ENCODE results near the gene CNTNAP2.
A peak's percentile ranks its signal among the peaks of the same experiment; 100 is the strongest.

CNTNAP2 gene

DNA sequence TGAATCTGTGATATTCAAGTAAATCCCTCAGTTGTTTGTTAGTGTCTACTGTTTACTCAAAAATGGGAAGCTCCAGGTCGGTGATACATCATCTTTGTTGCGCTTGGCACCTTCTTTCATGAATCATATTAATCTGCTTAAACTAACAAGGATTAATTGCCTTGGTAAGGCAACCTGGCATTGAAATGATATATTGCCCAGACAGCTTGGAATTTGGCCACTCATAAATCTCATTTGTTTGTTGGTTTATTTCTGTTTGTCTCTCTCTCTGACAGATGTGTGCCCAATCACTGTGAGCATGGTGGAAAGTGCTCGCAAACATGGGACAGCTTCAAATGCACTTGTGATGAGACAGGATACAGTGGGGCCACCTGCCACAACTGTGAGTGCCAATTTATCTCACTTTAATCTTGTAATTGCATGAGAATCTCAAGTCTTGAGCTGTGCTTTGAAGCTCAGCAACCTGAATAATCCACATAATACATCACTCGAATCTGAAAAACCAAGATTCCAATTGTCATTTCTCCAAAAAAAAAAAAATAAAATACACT, 1369.1 kb downstream of the CNTNAP2 start:
- DNase-seq (ENCODE audit: low spot score): no peak

DNA sequence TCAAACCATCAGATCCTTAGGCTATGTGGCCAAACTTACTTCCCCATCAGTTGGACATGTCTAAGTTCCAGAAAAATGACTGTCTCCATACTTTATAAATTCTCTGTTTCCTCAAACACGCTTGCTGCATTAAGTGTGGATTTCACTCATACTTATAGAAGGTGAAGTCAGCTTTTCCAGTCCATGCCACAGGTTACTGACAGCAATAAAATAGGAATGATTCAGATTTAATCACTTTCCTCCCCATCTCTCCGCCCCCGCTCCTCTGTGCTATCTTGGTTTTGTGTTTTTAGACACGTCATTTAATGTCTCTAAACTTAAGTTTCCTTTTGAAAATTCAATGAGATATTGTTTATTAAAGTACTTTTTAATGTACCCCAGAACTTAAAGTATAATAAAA, 1376.0 kb downstream of the CNTNAP2 start:
- DNase-seq (ENCODE audit: low spot score): peak; percentile 50

DNA sequence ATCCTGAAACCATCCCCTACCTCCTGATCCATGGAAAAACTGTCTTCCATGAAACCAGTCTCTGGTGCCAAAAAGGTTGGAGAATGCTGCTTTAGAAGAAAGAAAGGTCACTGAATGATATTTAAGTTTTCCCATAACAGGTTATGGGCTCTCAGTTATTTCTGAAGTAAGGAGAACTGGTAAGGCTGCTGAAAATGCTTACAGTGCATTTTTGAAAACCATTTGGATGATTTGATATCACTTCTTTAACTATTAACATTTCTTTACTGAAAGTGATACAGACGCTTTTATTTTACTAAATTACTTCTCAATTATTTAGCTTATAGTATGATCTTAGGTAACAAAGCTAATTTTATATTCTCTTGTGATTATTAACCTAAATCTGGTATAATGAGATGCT, 1379.6 kb downstream of the CNTNAP2 start:
- no peak for DNase-seq (ENCODE audit: low spot score)

DNA sequence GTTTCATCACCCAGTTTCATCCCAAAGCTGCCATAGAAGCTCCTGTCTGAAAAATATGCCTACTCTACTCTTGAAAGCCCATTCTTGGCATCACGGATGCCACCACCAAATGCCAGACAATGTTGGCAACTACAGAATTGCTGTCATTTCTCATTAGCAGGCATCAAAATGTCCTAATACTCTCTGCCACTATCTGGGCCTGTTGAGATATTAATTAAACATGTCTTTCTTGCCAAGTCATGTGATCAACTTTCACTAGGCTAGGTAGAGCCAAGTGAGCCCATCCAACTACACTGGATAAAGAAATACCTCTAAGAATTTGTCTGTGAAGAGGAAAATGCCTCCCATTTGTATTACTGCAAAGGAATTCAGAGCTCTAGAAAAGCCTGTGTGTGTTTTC, 1380.6 kb downstream of the CNTNAP2 start:
- no peak for DNase-seq (ENCODE audit: low spot score)

DNA sequence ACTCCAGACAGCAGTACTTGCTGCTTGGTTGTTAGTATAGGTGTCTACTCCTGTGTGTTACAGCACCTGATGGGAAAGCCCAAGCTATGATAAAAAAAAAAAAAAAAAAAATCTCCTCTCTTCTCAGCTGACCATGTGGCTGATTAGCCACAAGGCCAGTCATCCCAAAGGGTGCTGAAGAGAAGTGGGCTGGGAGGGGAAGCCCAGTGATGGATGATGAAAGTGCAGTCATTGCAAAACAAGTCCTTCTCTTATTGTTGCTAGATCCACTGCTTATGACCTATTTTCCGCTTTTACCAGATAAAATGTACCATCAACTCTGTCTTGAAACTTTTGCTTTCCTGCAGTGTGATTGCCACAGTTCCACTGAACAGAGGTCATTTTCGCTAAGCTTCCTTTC, 1381.5 kb downstream of the CNTNAP2 start:
- DNase-seq (ENCODE audit: low spot score): no peak

DNA sequence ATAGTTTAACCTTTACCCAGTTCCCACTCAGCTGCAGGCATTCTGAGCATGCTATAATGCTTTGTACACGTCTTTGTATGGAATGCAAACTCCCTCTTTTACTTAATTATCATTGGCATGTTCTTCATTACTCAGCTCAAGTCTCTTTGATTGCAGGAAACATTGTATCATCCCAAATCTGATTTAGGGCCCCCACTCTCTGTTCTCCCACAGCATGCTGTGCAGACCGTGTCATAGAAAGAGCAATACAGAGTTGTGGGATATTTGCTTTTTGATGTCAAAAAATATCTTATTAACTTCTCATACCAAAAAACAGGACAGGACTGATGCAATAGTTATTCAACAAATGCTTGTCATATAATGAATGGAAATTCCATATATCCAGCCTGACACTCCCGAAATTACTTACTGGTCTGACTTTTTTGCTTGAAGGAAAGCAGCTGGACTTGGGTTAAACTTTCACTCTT, 1392.5 kb downstream of the CNTNAP2 start:
- DNase-seq (ENCODE audit: low spot score): peak; percentile 40

DNA sequence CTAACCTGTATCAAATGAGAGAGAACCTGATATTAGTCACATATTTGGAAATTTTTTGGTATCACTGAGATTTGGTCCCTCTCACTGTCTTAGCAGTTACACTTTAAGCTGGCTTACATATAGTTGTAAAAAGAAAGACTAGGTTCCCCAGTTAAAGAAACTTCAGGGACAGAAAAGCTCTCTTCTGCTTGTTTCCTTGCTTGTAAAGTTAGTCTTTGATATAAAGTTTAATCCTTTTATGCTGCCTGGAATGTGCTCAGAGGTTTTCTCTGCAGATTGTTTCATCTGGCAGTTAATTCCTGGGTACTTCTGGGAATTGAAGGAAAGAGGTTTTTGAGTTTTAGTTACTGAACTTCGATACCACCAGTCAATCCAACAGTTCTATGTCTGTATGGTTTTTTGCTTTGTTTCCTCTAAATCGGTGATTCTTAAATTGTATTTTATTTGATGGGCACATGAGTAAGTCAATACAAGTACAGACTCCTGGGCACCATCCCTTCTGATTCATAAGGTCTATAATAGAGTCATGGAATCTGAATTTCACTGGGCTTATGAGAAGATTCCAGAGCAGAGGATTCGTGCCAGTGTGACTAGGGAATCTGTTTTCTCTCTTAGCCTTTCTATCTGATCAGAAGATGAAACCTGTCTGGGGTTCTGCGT, 1393.1 kb downstream of the CNTNAP2 start:
- DNase-seq (ENCODE audit: low spot score): peak; percentile 35

DNA sequence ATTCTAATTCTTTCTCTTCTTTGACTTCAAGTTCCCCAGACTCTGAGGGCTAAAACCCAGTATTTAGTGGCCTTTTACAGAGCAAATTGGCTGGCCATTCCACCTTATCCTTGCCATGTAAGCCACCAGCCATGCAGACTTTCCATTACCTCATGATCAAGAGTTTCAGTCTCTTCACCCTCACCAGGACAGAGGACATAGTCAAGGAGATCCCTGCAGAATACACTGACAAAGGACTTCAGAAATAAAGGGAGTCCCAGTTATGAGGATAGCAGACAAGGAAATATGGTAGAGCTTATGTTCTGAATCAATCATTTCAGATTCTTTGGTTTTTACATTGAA, 1393.6 kb downstream of the CNTNAP2 start:
- DNase-seq (ENCODE audit: low spot score): no peak

DNA sequence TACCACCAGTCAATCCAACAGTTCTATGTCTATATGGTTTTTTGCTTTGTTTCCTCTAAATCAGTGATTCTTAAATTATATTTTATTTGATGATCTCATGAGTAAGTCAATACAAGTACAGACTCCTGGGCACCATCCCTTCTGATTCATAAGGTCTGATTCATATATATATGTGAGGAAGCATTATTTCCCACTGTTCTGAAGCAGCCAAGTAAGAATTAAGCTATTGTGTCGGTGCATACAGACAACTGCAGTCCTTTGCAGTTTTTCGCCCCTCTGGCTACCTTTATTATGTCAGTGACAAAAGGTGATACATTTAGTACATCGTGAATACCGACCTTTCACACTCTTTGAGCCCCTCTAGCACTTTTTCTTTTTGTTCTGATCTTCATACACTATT, 1394.3 kb downstream of the CNTNAP2 start:
- DNase-seq (ENCODE audit: low spot score): peak; percentile 8

DNA sequence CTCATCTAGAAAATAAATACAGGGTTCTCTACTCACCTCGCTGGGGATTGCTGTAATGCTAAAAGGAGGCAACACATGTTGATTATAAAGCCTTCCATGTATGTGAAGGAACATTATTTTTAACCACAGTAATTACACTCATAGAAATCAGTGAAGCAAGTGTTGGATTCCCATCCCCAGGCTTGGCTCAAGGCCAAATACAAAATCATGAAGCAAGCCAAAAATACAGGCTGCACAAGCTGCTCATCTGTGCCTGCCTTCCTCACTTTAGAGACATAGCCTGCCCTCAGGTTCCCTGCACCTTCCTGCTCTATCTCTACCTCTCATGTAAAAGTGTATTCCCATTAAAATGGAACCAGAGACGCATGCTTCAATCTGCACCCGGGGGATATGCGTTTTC, 1396.8 kb downstream of the CNTNAP2 start:
- DNase-seq (ENCODE audit: low spot score): no peak

DNA sequence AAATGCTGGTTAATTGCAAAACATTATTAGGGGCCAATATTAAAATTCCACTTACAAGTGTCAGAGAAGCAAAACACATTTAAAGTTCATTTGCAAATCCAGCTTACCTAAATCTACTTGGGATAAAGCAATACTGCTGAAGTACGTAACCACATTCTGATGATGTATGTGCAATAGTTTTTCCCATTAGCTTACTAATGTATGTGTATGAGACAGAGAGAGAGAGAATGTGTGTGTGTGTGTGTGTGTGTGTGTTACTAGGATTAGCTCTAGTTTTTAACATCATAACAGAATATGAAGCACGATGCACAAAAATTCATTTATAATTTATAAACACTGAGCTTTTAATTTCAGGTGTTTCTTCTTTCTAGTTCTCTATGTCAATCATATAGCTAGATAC, 1399.8 kb downstream of the CNTNAP2 start:
- DNase-seq (ENCODE audit: low spot score): no peak

DNA sequence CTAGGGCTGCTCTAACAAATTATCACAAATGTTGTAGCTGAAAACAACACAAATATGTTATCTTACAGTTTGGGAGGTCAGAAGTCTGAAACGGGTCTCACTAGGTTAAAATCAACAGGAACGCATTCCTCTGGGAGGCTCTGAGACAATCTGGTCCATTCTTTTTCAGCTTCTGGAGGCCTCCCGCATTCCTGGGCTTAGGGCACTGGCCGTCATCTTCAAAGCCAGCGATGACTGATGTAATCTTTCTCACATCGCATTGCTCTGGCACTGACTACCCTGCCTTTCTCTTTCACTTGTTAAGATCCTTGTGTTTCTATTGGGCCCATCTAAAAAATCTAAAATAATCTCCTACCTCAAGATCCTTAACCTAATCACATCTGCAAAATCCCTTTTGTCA, 1402.5 kb downstream of the CNTNAP2 start:
- DNase-seq (ENCODE audit: low spot score): peak; percentile 65

DNA sequence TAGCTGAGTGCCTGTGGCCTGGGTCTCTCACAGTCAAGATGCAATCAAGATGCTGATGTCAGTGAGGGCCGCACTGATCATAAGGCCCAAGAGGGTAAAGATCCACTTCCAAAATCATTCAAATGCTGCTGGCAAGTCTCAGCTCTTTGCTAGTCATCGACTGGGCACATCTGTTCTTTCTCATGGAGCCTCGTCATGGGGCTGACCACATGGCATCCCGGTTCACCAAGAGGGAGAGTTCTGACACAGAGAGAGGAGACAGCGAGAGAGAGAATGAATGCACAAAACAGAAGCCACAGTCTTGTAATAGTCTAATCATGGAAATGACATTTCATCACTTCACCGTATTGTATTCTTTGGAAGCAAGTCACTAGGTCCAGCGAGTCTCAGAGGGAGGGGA, 1406.5 kb downstream of the CNTNAP2 start:
- peak; percentile 37 for DNase-seq (ENCODE audit: low spot score)

DNA sequence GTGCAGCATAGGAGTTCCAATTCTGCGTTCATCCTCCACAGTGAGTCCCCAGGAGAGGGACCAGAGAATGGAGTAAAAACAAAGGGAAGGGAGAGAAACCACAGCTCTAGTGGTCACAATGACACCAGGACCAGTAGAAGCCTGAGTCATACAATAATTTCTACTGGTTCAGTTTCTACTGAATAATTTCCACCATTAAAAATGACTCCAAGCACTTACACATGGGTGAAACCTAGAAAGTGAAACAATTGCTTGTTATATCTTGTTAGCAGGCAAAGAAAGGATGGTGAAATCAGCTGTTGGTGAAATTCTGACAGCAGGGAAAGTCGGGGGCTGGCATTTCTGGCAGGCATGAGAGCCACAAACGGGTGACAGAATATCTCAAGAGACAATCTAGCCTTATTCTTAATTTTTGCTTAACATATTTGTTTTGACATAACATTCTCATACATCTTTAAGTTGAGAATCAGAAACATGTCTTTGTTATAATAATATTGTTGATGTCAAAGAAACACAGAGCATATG, 1408.2 kb downstream of the CNTNAP2 start:
- DNase-seq (ENCODE audit: low spot score): no peak

DNA sequence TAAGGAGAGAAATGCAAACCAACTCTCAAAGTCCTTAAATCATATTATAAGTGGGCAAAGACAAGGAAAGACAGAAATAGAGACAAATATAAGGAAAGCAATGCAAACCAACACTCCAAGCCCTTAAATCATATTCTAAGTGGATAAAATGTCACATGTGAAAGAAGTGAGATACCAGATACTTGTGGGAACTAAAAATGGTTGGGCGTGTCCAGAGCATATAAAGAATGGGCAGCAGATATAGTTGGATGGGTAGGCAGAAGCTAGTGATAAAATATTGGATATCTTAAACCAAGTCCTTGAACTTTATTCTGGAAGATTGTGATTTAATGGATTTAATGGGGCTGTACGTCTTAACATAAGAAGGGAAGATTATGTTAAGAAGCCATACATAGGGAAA, 1408.7 kb downstream of the CNTNAP2 start:
- no peak for DNase-seq (ENCODE audit: low spot score)

DNA sequence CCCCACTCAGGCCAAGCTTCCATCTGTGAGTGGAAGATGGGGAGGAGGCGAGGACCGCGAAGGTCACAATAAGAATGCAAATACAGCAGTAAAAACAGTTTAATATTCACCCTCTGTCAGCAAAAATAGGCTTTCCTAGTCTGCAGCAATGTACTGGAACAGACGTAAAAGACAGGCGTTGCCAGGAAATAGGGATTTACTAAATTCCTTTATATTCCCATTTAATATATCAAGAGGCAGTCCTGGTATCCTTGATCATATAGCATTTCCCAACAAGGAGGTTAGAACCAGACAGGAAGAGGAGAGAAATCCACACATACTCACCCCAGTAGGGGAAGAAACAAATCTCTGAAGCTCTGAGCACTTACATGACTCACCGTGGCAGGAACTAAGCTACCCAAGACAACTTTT, 1419.1 kb downstream of the CNTNAP2 start:
- DNase-seq (ENCODE audit: low spot score): peak; percentile 70

DNA sequence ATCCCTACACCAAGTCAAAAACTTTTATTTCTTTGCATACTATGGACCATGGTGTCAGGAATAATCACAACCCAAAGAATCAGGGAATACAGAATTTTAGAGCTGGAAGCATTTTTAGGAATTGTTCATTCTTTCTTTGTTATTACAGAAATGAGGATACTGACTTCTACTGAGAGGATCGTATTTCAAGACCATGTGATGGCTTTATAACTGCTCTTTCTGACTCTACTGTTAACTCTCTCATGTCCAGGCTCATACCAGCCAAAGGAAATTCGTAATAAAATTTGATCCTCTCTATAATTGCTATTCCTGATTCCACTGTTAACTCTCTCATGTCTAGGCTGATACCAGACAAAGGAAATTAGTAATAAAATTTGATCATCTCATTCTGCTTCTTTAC, 1423.1 kb downstream of the CNTNAP2 start:
- peak; percentile 14 for DNase-seq (ENCODE audit: low spot score)

DNA sequence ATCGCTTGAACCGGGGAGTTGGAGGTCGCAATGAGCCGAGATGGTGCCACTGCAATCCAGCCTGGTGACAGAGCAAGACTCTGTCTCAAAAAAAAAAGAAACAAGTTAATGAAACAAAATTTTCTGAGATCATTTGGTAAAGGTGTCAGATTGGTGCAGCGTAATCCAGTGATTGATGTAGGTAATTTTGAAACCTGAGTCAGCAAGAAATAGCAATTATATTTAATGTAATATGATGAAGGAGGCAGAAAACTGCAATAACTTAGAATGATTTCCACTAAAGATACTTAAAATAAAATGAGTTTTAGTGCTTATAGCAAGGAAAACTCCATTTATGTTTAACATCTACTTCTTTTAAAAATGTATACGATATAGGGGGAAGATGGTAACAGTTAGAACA, 1424.1 kb downstream of the CNTNAP2 start:
- no peak for DNase-seq (ENCODE audit: low spot score)

DNA sequence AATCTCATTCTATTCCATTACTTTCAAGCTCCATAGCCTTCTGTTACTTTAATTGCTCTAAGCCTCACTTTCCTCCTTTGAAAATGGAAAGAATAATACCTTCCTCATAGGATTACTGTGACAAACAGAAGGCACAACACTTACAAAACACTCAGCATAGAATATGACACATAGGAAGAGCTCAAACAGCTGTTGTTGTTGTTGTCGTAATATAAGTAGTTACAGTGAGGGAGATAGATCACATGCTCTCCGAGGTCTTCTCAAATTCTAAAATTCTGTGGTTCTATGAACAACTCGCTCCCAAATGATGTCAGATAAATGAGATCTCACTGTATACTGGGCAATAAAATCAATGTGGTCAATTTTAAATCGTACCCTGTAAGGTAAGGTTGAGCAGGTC, 1424.7 kb downstream of the CNTNAP2 start:
- DNase-seq (ENCODE audit: low spot score): no peak

DNA sequence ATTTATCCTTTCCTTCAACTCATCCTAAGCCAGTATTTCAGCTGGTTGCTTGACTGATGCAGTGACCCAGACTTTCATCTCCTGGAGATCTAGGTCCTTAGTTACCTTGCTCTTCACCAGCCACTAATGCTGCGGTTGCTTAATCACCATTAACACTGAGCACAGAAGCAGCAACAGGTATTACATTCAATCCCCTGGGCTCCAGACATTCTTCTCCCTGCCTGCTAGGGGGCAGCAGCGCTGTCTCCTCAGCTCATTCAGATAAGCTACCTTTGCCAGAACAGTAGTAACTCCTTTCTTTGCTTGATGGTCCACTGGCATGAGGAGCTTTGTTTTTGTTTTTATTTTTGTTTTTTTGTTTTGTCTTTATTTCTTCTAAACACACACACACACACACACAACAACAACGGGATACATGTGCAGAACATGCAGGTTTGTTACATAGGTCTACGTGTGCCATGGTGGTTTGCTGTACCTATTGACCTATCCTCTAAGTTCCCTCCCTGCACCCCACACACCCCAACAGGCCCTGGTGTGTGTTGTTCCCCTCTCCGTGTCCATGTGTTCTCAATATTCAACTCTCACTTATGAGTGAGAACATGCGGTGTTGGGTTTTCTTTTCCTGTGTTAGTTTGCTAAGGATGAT, 1430.8 kb downstream of the CNTNAP2 start:
- peak; percentile 27 for DNase-seq (ENCODE audit: low spot score)

DNA sequence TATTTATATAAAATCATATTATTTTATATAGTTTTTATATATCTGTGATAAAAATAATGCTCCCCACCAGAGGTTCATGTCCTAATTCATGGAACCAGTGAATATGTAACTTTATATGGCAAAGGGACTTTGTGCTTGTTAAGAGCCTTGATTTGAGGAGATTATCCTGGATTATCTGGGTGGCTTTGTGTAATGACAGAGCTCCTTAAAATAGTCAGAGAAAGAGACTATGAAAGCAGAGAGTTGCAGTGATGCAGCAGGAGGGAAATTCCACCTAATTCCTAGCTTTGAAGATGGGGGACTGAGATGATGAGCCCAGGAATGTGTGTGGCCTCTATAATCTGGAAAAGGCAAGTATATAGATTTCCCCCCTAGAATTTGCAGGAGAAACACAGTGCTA, 1439.7 kb downstream of the CNTNAP2 start:
- no peak for DNase-seq (ENCODE audit: low spot score)

DNA sequence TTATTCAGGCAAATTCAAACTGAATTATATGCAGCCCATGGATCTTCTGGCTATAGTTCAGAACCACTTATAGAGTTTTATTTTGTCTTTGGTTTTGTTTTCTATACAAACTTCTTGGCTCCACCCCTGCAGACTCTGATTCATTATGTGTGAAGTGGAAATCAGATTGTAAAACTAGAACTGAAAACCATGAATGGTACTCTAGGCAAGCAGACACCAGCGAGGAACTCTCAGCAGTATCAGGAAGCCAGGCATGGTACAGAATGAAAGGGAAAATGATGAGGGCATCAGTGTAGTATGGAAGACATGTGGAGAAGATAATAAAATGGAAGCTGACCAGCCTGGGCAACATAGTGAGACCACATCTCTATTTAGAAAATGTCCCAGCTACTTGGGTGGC, 1447.1 kb downstream of the CNTNAP2 start:
- no peak for DNase-seq (ENCODE audit: low spot score)

DNA sequence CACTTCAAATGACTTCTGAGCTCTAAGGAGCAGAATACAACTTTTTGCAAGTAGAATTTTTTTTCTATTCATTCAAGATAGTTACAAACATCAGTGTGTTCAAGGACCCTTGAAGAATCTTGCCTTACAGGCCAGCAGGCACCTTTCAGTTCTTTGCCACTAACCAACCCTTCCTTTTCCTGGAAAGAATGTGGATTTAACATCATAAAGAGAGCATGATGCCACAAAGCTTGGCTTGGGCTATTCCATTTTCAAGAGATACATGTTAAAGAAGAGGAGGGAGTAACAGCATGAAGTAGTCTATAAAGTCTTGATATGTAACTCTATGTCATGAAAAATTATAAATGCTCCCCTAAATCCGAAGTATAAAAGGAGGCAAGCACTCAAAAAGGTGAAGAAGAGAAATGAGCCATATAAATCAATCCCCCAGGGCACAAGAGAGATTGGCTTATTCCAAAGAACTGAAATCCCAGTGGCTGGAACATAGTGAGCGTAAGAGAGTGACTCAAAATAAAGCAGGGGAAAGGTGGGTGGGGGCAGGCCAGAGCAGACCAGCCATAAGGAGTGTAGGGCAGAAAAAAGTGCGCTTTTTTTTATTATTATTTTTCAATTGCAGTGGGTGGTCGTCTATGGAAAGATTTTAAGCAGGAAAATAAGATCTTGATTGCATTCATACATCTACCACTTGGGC, 1448.3 kb downstream of the CNTNAP2 start:
- DNase-seq (ENCODE audit: low spot score): no peak

Data from GM03348 (cell line).